ENCODE measurements around the gene NANOS3. TPM values are rescaled to one million over a fixed set of nuclear protein-coding genes. Genes with fewer than 3 reads are reported as not detected.

The NANOS3 gene
- total RNA-seq, 1 donor from 2014 or later = 2.9 TPM

DNA sequence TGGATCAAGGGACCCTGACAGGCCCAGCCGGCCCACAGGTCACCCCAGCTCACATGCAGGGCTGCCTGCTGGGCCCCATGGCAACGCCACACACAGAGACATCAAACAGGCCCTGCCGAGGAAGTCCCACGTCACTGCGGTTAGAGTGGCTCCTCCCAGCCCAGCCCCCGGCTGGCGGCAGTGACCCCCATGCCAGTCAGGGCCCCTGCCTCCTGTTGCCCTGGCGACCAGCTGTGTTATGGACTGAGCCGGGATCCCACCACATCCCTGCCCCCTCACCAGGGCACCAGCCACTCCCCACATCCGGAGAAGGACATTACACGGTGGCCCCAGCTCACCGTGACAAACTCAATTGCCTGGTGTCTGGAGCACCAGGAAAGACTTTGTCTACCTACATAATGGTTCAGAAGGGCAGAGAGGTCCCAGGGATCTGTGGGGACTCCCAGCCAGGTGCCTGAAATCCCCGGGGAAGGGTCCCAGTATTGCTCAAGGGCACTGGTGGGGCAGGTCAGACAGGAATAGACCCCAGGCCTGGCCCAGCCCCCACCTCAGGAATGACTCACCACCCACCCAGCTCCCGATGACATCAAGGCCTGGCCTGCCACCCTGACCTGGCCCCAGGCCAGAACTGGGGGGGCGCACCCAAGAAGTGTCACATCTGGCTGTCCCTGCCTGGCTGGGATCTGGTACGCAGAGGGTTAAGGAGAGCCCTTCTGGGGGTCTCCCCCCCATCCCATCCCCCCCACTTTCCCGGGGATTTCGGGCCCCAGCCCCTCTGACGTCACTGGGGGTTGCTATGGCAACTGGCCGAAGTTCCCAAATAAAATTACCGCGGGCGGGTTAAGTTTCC lies 30.2 kb upstream of the NANOS3 start:
- Histone ChIP-seq H3K4me1 (ENCODE audit: insufficient read depth, low read length) (peaks cover 58% of the 10 kb centered on the region), H3K4me2 (ENCODE audit: low read length) (peak overlapping the region; percentile 84), H4K20me1 (ENCODE audit: insufficient read depth, low read length) (peaks cover 6% of the 10 kb centered on the region), H3K9ac (ENCODE audit: low read length) (peak overlapping the region; percentile 98), H3K27me3 (ENCODE audit: insufficient read depth, low read length) (no peaks in the 10 kb centered on the region), H3K79me2 (ENCODE audit: insufficient read depth, low read length) (peaks cover 21% of the 10 kb centered on the region), H2AFZ (ENCODE audit: low read depth, low read length) (no peak overlapping the region), H3K4me3 (ENCODE audit: insufficient read depth, low read depth, low read length) (peak overlapping the region; percentile 49), H3K9me3 (ENCODE audit: insufficient read depth, low read depth, low read length) (no peaks in the 10 kb centered on the region), H3K27ac (ENCODE audit: low read depth, low read length) (peak overlapping the region; percentile 100), H3K36me3 (ENCODE audit: insufficient read depth, low read length) (no peaks in the 10 kb centered on the region)
- H3K4me3 Mint-ChIP-seq (ENCODE audit: unreplicated experiment) = peak overlapping the region; percentile 65
- H3K27me3 Mint-ChIP-seq (ENCODE audit: low read depth, unreplicated experiment) = no peaks in the 10 kb centered on the region
- DNase-seq (ENCODE audit: low read depth) (peak; percentile 91), FAIRE-seq (no peak)
- peak overlapping the region; percentile 100 for H3K27ac Mint-ChIP-seq (ENCODE audit: unreplicated experiment)
- peaks cover 22% of the 10 kb centered on the region for H3K4me1 Mint-ChIP-seq (ENCODE audit: low read depth, unreplicated experiment)
- no peaks in the 10 kb centered on the region for H3K9me3 Mint-ChIP-seq (ENCODE audit: unreplicated experiment)
- H3K36me3 Mint-ChIP-seq (ENCODE audit: low read depth, unreplicated experiment) = no peaks in the 10 kb centered on the region
- TF ChIP-seq, protein P1, sequence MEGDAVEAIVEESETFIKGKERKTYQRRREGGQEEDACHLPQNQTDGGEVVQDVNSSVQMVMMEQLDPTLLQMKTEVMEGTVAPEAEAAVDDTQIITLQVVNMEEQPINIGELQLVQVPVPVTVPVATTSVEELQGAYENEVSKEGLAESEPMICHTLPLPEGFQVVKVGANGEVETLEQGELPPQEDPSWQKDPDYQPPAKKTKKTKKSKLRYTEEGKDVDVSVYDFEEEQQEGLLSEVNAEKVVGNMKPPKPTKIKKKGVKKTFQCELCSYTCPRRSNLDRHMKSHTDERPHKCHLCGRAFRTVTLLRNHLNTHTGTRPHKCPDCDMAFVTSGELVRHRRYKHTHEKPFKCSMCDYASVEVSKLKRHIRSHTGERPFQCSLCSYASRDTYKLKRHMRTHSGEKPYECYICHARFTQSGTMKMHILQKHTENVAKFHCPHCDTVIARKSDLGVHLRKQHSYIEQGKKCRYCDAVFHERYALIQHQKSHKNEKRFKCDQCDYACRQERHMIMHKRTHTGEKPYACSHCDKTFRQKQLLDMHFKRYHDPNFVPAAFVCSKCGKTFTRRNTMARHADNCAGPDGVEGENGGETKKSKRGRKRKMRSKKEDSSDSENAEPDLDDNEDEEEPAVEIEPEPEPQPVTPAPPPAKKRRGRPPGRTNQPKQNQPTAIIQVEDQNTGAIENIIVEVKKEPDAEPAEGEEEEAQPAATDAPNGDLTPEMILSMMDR (IDR thresholded peaks at IDR 0.05; ENCODE audit: insufficient read depth, low read depth, low read length) = no peak
- no peak for TF ChIP-seq EZH2 (IDR thresholded peaks at IDR 0.05; ENCODE audit: insufficient read depth, low read length)

- peak overlapping the region; percentile 100 for H3K27ac ChIP-seq (ENCODE audit: low read depth, low read length)
- H3K4me1 ChIP-seq (ENCODE audit: insufficient read depth, low read length) = peaks cover 66% of the 10 kb centered on the region
- H4K20me1 ChIP-seq (ENCODE audit: insufficient read depth, low read length) = no peaks in the 10 kb centered on the region
- TF ChIP-seq, protein P1 (IDR thresholded peaks at IDR 0.05; ENCODE audit: insufficient read depth, low read depth, low read length) = no peak
- no peak for TF ChIP-seq EZH2 (IDR thresholded peaks at IDR 0.05; ENCODE audit: insufficient read depth, low read length)
- no peaks in the 10 kb centered on the region for H3K36me3 Mint-ChIP-seq (ENCODE audit: low read depth, unreplicated experiment)
- H2AFZ ChIP-seq (ENCODE audit: low read depth, low read length) = no peak overlapping the region
- H3K79me2 ChIP-seq (ENCODE audit: insufficient read depth, low read length) = peaks cover 15% of the 10 kb centered on the region
- peaks cover 24% of the 10 kb centered on the region for H3K4me1 Mint-ChIP-seq (ENCODE audit: low read depth, unreplicated experiment)
- H3K9me3 ChIP-seq (ENCODE audit: insufficient read depth, low read depth, low read length) = no peaks in the 10 kb centered on the region
- H3K36me3 ChIP-seq (ENCODE audit: insufficient read depth, low read length) = no peaks in the 10 kb centered on the region
- H3K9ac ChIP-seq (ENCODE audit: low read length) = peak overlapping the region; percentile 98
- H3K9me3 Mint-ChIP-seq (ENCODE audit: unreplicated experiment) = no peaks in the 10 kb centered on the region
- peak overlapping the region; percentile 100 for H3K27ac Mint-ChIP-seq (ENCODE audit: unreplicated experiment)
- DNase-seq (ENCODE audit: low read depth) (peak; percentile 82), FAIRE-seq (no peak)
- H3K27me3 Mint-ChIP-seq (ENCODE audit: low read depth, unreplicated experiment) = no peaks in the 10 kb centered on the region
- peak overlapping the region; percentile 49 for H3K4me3 ChIP-seq (ENCODE audit: insufficient read depth, low read depth, low read length)
- no peaks in the 10 kb centered on the region for H3K27me3 ChIP-seq (ENCODE audit: insufficient read depth, low read length)
- H3K4me2 ChIP-seq (ENCODE audit: low read length) = peak overlapping the region; percentile 84
- no peak overlapping the region for H3K4me3 Mint-ChIP-seq (ENCODE audit: unreplicated experiment)
Measured at GRCh38 chr19:13847407-13848339, 29.3 kb upstream of the NANOS3 start.
